HG02938 (cell line): ENCODE measurements around the gene VPS35.

Experiments
- ATAC-seq: cut with Tn5 transposase; IDR thresholded peaks from one replicate; pipeline ENCODE4 v1.9.1; 2021; ENCODE audit warnings: mild to moderate bottlenecking, moderate library complexity; ENCODE audit not compliant: unreplicated experiment

VPS35 gene

GRCh38 chr16:46620266-46621005 lies 68.5 kb downstream of the VPS35 start:
- ATAC-seq: peak; percentile 12

DNA sequence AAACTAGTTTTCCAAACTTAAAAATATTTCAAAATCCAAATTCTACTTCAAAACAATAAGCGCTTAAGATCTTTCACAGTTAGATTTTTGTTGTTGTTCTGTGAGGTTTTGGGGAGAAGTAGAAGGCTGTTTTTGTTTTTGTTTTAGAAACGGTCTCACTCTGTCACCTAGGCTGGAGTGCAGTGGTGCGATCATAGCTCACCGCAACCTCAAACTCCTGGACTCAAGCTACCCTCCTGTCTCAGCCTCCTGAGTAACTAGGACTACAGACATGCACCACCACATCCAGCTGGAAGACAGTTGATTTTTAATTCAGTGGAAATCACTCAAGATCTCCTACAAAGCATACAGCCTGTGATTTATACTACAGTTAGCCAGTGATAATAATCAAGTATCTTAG lies 70.5 kb downstream of the VPS35 start:
- peak; percentile 42 for ATAC-seq

GRCh38 chr16:46614006-46614405 lies 75.0 kb downstream of the VPS35 start:
- no peak for ATAC-seq

DNA sequence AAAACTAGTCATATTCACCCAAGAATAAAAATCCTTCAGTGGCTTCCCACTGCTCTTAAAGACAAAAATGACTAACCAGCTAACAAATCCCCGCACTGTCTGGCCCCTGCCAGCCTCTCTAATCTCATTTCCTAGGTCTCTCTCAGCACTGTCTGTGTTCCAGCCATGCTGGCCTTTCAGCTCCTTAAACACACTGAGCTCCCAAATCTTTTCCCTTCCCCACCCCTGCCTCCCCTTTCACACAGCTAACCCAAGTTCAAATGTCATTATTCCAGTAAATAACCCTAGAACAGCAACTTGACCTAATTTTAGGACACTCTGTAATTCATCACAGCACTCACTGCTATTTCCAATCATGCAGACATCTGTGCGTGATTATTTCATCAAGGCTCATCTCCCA lies 75.6 kb downstream of the VPS35 start:
- ATAC-seq: no peak

GRCh38 chr16:46612121-46612520 lies 76.9 kb downstream of the VPS35 start:
- ATAC-seq: peak; percentile 72

DNA sequence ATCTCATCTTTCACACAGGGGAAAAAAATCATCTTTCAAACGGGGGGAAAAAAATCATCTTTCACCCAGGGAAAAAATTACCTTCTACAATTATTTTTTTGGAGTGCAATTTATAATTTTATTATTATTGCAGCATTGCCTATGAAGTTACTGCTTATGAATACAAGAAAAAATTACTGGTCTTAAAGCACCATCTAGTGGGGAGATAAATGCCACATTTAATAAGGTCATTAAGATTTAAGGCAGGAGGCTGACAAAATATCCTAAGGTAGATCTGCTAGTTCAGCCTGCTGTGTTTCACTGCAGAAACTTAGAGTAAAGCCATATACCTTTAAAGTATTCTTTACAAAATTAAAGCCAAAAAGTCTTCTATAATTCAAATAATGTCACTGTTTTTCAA lies 81.4 kb downstream of the VPS35 start:
- no peak for ATAC-seq

GRCh38 chr16:46606231-46606630 lies 82.7 kb downstream of the VPS35 start:
- no peak for ATAC-seq
